T-cell (primary cell): ENCODE results near the gene EIF4E3. TPM values are rescaled to one million over a fixed set of nuclear protein-coding genes. Genes with fewer than 3 reads are reported as not detected.
A peak's percentile ranks its signal among the peaks of the same experiment; 100 is the strongest.

Source experiments
- ATAC-seq, 4 experiments: fragments of 200-7000 bp in 3 of 4; fragments of 150-1000 bp in 1 of 4; cut with Tn5 transposase; replicated peaks in 1 of 4; 1 replicate in 3 of 4; 2 replicates in 1 of 4; pipeline ENCODE4 v1.10.0; 2021; ENCODE audit warnings: moderate library complexity in 3 of 4, mild to moderate bottlenecking in 2 of 4, moderate number of reproducible peaks in 1 of 4
- CTCF ChIA-PET, 2 donors: fragments of 300-600 bp; sonication (Branson Sonifier 250); formaldehyde crosslinking; loops; one replicate each; lab custom pipeline; 2022; ENCODE audit warnings: antibody characterized with exemption in 2 of 2; lab: Charles Lee
- POLR2A ChIA-PET, 2 donors: fragments of 300-600 bp; sonication (Branson Sonifier 250); formaldehyde crosslinking; loops; one replicate each; lab custom pipeline; 2022; ENCODE audit warnings: antibody characterized with exemption in 2 of 2; lab: Charles Lee
- DNase-seq, 35 experiments: peaks; one replicate each; pipeline versions ENCODE4 v3.0.0 to v3.0.0-alpha.2; 2013 to 2023
- H3K27ac ChIP-seq: one replicate; pipeline ENCODE4 v1.5.1; 2013; ENCODE audit warnings: low read length
- H3K27me3 ChIP-seq, 2 experiments: replicated peaks in 1 of 2; 1 replicate in 1 of 2; 2 replicates in 1 of 2; pipeline versions ENCODE4 v1.6.1 to v1.7.0; 2013; ENCODE audit warnings: low read length in 1 of 2, mixed read lengths in 1 of 2; ENCODE audit not compliant: control insufficient read depth in 2 of 2, insufficient read depth in 2 of 2; ENCODE audit errors: extremely low read depth in 1 of 2
- H3K36me3 ChIP-seq, 2 donors: 1 replicate in 1 of 2; 2 replicates in 1 of 2; pipeline versions ENCODE4 v1.6.1 to v1.7.0; 2013; ENCODE audit warnings: low read length in 1 of 2; ENCODE audit not compliant: control insufficient read depth in 2 of 2, insufficient read depth in 1 of 2; ENCODE audit errors: extremely low read depth in 1 of 2
- H3K4me1 ChIP-seq, 2 experiments: 1 replicate in 1 of 2; 2 replicates in 1 of 2; pipeline versions ENCODE4 v1.6.1 to v1.7.0; 2013; ENCODE audit warnings: low read length in 2 of 2, mixed read lengths in 1 of 2; ENCODE audit not compliant: insufficient read depth in 2 of 2, control insufficient read depth in 1 of 2; ENCODE audit errors: extremely low read depth in 1 of 2
- H3K4me3 ChIP-seq, 2 donors: 1 replicate in 1 of 2; 2 replicates in 1 of 2; pipeline versions ENCODE4 v1.5.1 to v1.7.0; 2013; ENCODE audit warnings: mild to moderate bottlenecking in 2 of 2, low read length in 1 of 2, moderate library complexity in 1 of 2; ENCODE audit not compliant: control insufficient read depth in 1 of 2; ENCODE audit errors: extremely low read depth in 1 of 2
- H3K9me3 ChIP-seq: 2 replicates; pipeline ENCODE4 v1.7.0; 2013
- H3K27ac Mint-ChIP-seq, 2 donors: one replicate each; pipeline ENCODE4 v1.8.0; 2020 to 2021; ENCODE audit warnings: mild to moderate bottlenecking in 2 of 2, mixed read lengths in 2 of 2
- H3K27me3 Mint-ChIP-seq, 2 donors: one replicate each; pipeline ENCODE4 v1.8.0; 2021 to 2022; ENCODE audit warnings: mixed read lengths in 2 of 2
- H3K36me3 Mint-ChIP-seq: one replicate; pipeline ENCODE4 v1.8.0; 2021; ENCODE audit warnings: mixed read lengths
- H3K4me1 Mint-ChIP-seq, 3 donors: one replicate each; pipeline ENCODE4 v1.8.0; 2020 to 2022; ENCODE audit warnings: mixed read lengths in 3 of 3, mild to moderate bottlenecking in 1 of 3
- H3K4me3 Mint-ChIP-seq, 3 donors: one replicate each; pipeline ENCODE4 v1.8.0; 2020 to 2022; ENCODE audit warnings: mild to moderate bottlenecking in 3 of 3, mixed read lengths in 3 of 3, moderate library complexity in 3 of 3
- H3K9me3 Mint-ChIP-seq, 3 donors: one replicate each; pipeline ENCODE4 v1.8.0; 2020 to 2022; ENCODE audit warnings: mixed read lengths in 3 of 3
- WGBS: methylation state at CpG from one replicate; pipeline ENCODE4 v1.1.5; 2013; ENCODE audit warnings: missing lambda C conversion rate; ENCODE audit not compliant: insufficient coverage; 5-methylcytosine and 5-hydroxymethylcytosine counted together
- total RNA-seq, 35 experiments: library from RNA in 6 of 35; stranded (reverse) in 6 of 35; fragments of 120-200 nt in 1 of 35; gene quantifications; one replicate each; pipeline versions ENCODE4 v1.2.1 to v1.2.4 and lab custom pipeline; 2013 to 2026

Gene EIF4E3
- total RNA-seq, 5 donors from 2014 or later (not counting 1 experiment from before 2014, with no cell fraction given) = 32.3 to 62.5 (median 58.6) TPM

DNA sequence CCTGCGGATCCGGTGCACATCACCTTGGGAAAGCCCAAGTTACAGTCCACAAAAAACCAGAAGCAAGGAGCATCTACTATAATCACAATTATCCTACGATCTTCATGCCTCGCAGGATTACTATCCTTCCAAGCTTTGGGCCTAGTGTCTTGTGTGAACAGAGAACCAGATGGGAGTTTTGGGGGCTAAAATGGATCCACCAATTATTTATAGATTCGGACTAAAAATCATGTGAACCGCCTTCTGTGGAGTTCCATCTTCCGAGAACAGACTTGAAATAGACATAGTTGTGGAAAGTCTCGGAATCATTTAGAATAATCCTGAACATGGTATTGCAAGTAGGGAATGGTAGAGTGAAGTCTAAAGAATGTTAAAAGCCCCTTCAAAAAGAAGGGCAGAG lies 70.1 kb downstream of the EIF4E3 start:
- WGBS = 90% methylated on average over 4 of the region's 8 CpGs
- no peaks in the 10 kb centered on the region for H3K27me3 ChIP-seq
- H3K36me3 ChIP-seq = no peaks in the 10 kb centered on the region
- Mint-ChIP-seq H3K27me3 (no peaks in the 10 kb centered on the region), H3K4me1 (peaks cover 9 to 12% (median 10%) of the 10 kb centered on the region in 3 donors), H3K27ac (no peak overlapping the region), H3K4me3 (no peak overlapping the region), H3K36me3 (peaks cover 28% of the 10 kb centered on the region), H3K9me3 (no peaks in the 10 kb centered on the region)
- no peak overlapping the region for H3K27ac ChIP-seq
- POLR2A ChIA-PET = interaction anchor here in 1 of 2 donors (0.6 kb wide), 1 partner anchor 11 kb away, joined by 3 read pairs; no protein-coding TSS in a partner anchor
- DNase-seq (no peak), ATAC-seq (no peak)
- H3K4me3 ChIP-seq = no peak overlapping the region
- CTCF ChIA-PET = interaction anchor here (0.6 kb wide), 4 partner anchors 520 to 1470 kb away, joined by 3 to 5 read pairs (median 3); no protein-coding TSS in a partner anchor
- H3K4me1 ChIP-seq = no peaks in the 10 kb centered on the region
- no peaks in the 10 kb centered on the region for H3K9me3 ChIP-seq

DNA sequence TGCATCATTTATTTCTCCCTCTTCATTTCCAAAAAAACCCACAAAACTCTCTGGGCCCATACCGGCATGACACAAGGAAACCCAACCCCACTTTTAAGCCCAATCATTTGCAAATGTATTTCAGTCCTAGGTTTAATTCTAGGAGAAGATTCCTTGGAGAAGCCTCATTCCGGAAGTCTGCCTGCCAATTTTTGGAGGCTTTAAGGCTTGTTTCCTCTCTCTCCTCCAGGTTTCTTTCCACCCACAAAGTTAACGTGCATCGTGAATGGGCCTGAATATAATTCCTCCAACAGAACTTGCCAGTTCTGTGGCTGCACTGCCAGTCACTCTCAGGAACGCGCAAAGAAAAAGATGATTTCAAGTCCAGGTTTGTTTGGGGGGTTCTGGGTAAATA lies 71.8 kb downstream of the EIF4E3 start:
- Histone ChIP-seq H3K4me1 (no peaks in the 10 kb centered on the region), H3K9me3 (no peaks in the 10 kb centered on the region), H3K27ac (no peak overlapping the region), H3K36me3 (no peaks in the 10 kb centered on the region), H3K4me3 (no peak overlapping the region), H3K27me3 (no peaks in the 10 kb centered on the region)
- ChIA-PET POLR2A (interaction anchor here in 1 of 2 donors (0.7 kb wide), 1 partner anchor 1598 kb away, joined by 6 read pairs; no protein-coding TSS in a partner anchor), CTCF (interaction anchor here (0.6 to 0.7 kb wide), 4 partner anchors 131 to 1104 kb away, joined by 3 to 6 read pairs (median 4); no protein-coding TSS in a partner anchor)
- 71% methylated on average over 1 of the region's 6 CpGs for WGBS
- no peak overlapping the region for H3K4me3 Mint-ChIP-seq
- no peak for ATAC-seq
- H3K9me3 Mint-ChIP-seq = no peaks in the 10 kb centered on the region
- no peak for DNase-seq
- no peaks in the 10 kb centered on the region for H3K27me3 Mint-ChIP-seq
- peaks cover 18% of the 10 kb centered on the region for H3K36me3 Mint-ChIP-seq
- H3K4me1 Mint-ChIP-seq = peaks cover 0 to 4% (median 3%) of the 10 kb centered on the region in 3 donors
- no peak overlapping the region for H3K27ac Mint-ChIP-seq

DNA sequence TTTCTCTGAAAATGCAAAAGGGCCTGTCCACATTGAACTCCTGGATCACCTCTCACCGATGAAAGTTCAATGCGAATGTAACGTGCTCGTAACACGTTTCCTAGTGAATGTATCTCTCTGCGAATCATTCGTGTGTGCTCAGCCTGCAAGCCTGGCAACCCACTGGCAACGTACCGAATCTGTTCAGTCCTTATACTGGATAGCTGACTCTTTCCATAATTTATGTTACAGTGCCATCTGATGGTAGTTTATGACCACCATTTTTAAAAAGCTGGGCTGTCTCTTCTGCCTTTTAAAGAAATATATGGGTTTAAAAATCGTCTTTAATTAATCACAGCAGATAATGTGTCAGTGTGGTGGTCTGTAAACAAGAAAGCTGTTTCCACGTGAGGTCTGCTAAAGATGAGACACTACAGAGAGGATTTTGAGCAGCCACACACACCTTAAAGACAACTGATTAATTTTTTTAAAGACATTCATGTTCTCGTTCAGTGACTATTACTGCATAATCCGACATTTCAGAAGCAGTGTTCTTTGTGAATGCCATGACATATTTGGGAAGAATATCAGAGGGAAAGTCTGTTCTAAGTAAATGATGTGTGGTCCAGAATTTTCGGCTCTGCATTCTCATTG lies 72.3 kb downstream of the EIF4E3 start:
- Mint-ChIP-seq H3K27me3 (no peaks in the 10 kb centered on the region), H3K4me3 (no peak overlapping the region), H3K4me1 (peaks cover 0 to 4% (median 3%) of the 10 kb centered on the region in 3 donors), H3K27ac (no peak overlapping the region), H3K9me3 (no peaks in the 10 kb centered on the region), H3K36me3 (peaks cover 16% of the 10 kb centered on the region)
- ChIA-PET POLR2A (no interaction called here), CTCF (interaction anchor here in 1 of 2 donors (0.6 to 0.7 kb wide), 3 partner anchors 706 to 1104 kb away, joined by 3 to 5 read pairs (median 3); no protein-coding TSS in a partner anchor)
- DNase-seq (peak in 2 of 35 experiments; percentile 4 to 51), ATAC-seq (peak in 1 of 4 experiments; percentile 38)
- Histone ChIP-seq H3K4me3 (no peak overlapping the region), H3K9me3 (no peaks in the 10 kb centered on the region), H3K36me3 (no peaks in the 10 kb centered on the region), H3K4me1 (no peaks in the 10 kb centered on the region), H3K27me3 (no peaks in the 10 kb centered on the region), H3K27ac (no peak overlapping the region)
- 28% methylated on average over 7 of the region's 14 CpGs for WGBS

- ATAC-seq = no peak
- Mint-ChIP-seq H3K4me1 (peaks cover 0 to 4% (median 3%) of the 10 kb centered on the region in 3 donors), H3K9me3 (no peaks in the 10 kb centered on the region), H3K4me3 (no peak overlapping the region), H3K27me3 (no peaks in the 10 kb centered on the region), H3K36me3 (peaks cover 13% of the 10 kb centered on the region), H3K27ac (no peak overlapping the region)
- Histone ChIP-seq H3K27ac (no peak overlapping the region), H3K4me1 (no peaks in the 10 kb centered on the region), H3K9me3 (no peaks in the 10 kb centered on the region), H3K36me3 (no peaks in the 10 kb centered on the region), H3K4me3 (no peak overlapping the region), H3K27me3 (no peaks in the 10 kb centered on the region)
- no peak for DNase-seq
- ChIA-PET CTCF (interaction anchor here in 1 of 2 donors (0.7 kb wide), 1 partner anchor 142 kb away, joined by 3 read pairs; no protein-coding TSS in a partner anchor), POLR2A (no interaction called here)
- 96% methylated on average over 4 of the region's 6 CpGs for WGBS
Observed at GRCh38 chr3:71651625-71652024, 73.6 kb downstream of the EIF4E3 start.

DNA sequence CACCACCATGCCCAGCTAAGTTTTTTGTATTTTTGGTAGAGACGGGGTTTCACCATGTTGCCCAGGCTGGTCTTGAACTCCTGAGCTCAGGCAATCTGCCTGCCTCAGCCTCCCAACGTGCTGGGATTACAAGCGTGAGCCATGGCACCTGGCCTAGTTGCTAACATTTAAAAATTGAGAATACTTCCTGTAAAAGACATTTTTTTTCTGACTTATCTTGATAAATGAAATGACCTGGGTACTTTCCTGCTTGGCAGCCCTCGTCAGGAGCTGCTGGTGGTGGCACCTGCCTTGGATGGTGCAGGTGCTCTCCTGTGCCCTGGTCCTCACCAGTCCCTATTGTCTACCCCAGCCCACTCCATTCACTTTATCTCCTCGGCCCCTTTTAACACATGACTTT lies 74.8 kb downstream of the EIF4E3 start:
- H3K4me1 Mint-ChIP-seq = peaks cover 0 to 4% (median 3%) of the 10 kb centered on the region in 3 donors
- WGBS = 81% methylated on average over 3 of the region's 5 CpGs
- no peak overlapping the region for H3K27ac ChIP-seq
- ATAC-seq (no peak), DNase-seq (no peak)
- H3K9me3 Mint-ChIP-seq = no peaks in the 10 kb centered on the region
- H3K4me1 ChIP-seq = no peaks in the 10 kb centered on the region
- H3K27me3 Mint-ChIP-seq = no peaks in the 10 kb centered on the region
- ChIA-PET CTCF (interaction anchor here in 1 of 2 donors (0.7 kb wide), 1 partner anchor 97 kb away, joined by 3 read pairs; no protein-coding TSS in a partner anchor), POLR2A (interaction anchor here in 1 of 2 donors (0.5 kb wide), 1 partner anchor 441 kb away, joined by 3 read pairs; no protein-coding TSS in a partner anchor)
- no peaks in the 10 kb centered on the region for H3K36me3 ChIP-seq
- H3K4me3 ChIP-seq = no peak overlapping the region
- no peaks in the 10 kb centered on the region for H3K9me3 ChIP-seq
- H3K27me3 ChIP-seq = no peaks in the 10 kb centered on the region
- H3K36me3 Mint-ChIP-seq = peaks cover 19% of the 10 kb centered on the region
- H3K4me3 Mint-ChIP-seq = no peak overlapping the region
- no peak overlapping the region for H3K27ac Mint-ChIP-seq

- Histone ChIP-seq H3K27me3 (no peaks in the 10 kb centered on the region), H3K4me3 (no peak overlapping the region), H3K9me3 (no peaks in the 10 kb centered on the region), H3K4me1 (no peaks in the 10 kb centered on the region), H3K27ac (no peak overlapping the region), H3K36me3 (no peaks in the 10 kb centered on the region)
- DNase-seq = no peak
- Mint-ChIP-seq H3K27me3 (no peaks in the 10 kb centered on the region), H3K27ac (no peak overlapping the region), H3K36me3 (peaks cover 24% of the 10 kb centered on the region), H3K4me3 (no peak overlapping the region), H3K9me3 (no peaks in the 10 kb centered on the region), H3K4me1 (peaks cover 3 to 6% (median 4%) of the 10 kb centered on the region in 3 donors)
- WGBS = 100% methylated on average over 1 of the region's 6 CpGs
- ChIA-PET CTCF (interaction anchor here in 1 of 2 donors (0.7 kb wide), 1 partner anchor 96 kb away, joined by 3 read pairs; no protein-coding TSS in a partner anchor), POLR2A (interaction anchor here in 1 of 2 donors (0.5 kb wide), 1 partner anchor 440 kb away, joined by 3 read pairs; no protein-coding TSS in a partner anchor)
- no peak for ATAC-seq
Observed at GRCh38 chr3:71649757-71650156, 75.4 kb downstream of the EIF4E3 start.
